Measurements from ENCODE around the gene BCL6. TPM values are rescaled to one million over a fixed set of nuclear protein-coding genes. Genes with fewer than 3 reads are reported as not detected.

BCL6 gene
- total RNA-seq, 1 donor: 40.2 TPM

DNA sequence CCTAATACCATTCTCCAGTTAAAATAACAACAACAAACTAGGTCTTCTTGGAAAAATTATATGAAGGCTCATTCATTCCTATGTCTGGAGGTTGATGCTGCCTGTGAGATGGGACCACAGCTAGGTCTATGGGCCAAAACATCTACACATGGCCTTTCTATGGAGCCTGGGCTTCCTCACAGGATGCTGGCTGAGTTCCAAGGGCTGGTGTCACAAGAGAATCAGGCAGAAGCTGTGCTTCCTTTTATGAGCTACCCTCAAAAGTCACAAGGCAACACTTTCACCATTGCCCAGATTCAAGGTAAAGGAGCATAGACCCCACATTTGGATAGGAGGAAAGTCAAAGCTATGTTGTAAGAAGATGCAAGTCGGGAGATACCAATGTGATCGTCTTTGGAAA is 38.3 kb downstream of the BCL6 start:
- H4K20me1 ChIP-seq (ENCODE audit: insufficient read depth, low read length): no peaks in the 10 kb centered on the region
- DNase-seq (ENCODE audit: insufficient read length, low spot score, missing footprints): no peak
- H3K9me3 ChIP-seq (ENCODE audit: low read depth, low read length): no peaks in the 10 kb centered on the region
- no peak for TF ChIP-seq CTCF (IDR thresholded peaks at IDR 0.05; ENCODE audit: extremely low read depth, low read depth, low read length)
- no peaks in the 10 kb centered on the region for H3K79me2 ChIP-seq (ENCODE audit: insufficient read depth, low read length)
- no peak overlapping the region for H3K4me3 ChIP-seq (ENCODE audit: insufficient read depth, low read length)
- no peak overlapping the region for H3K4me2 ChIP-seq (ENCODE audit: insufficient read depth, low read length)
- H3K27me3 ChIP-seq (ENCODE audit: insufficient read depth, low read length): no peaks in the 10 kb centered on the region
- no peaks in the 10 kb centered on the region for H3K4me1 ChIP-seq (ENCODE audit: insufficient read depth, low read length)
- H3K36me3 ChIP-seq (ENCODE audit: insufficient read depth, low read length): no peaks in the 10 kb centered on the region
- H3K27ac ChIP-seq (ENCODE audit: low read depth, low read length): no peak overlapping the region
- H2AFZ ChIP-seq (ENCODE audit: low read length): no peak overlapping the region

DNA sequence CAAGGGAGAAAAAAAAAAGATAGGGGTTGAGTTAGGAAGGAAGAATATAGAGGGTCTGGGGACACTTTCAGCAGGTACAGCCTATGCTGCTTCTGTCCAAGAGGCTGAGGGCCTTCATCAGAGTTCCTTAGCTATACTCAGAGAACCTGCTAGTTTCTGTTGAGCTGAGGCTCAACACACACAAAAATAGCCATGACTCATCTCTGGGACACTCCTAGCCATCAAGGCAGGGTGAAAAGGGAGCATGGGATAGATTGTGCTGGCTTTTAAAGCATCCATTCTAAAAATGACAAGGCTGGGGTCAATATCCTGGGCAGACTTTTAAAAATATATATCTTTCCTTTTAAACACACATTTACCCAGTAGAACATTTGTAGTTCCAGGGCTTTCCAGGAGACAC is 40.1 kb downstream of the BCL6 start:
- H3K36me3 ChIP-seq (ENCODE audit: insufficient read depth, low read length): no peaks in the 10 kb centered on the region

GRCh38 chr3:187702507-187703033 is 42.7 kb downstream of the BCL6 start, which contains the start of gene RTP2:
TSS of gene RTP2 (minus strand) at chr3:187702557. CDS start at chr3:187702128, 429 bp downstream.
- no peaks in the 10 kb centered on the region for H3K36me3 ChIP-seq (ENCODE audit: insufficient read depth, low read length)
- H3K27me3 ChIP-seq (ENCODE audit: insufficient read depth, low read length): no peaks in the 10 kb centered on the region
- no peak within 1 kb of the TSS for H2AFZ ChIP-seq (ENCODE audit: low read length)
- DNase-seq (ENCODE audit: insufficient read length, low spot score, missing footprints): no peak
- no peak within 1 kb of the TSS for H3K4me2 ChIP-seq (ENCODE audit: insufficient read depth, low read length)
- H3K9me3 ChIP-seq (ENCODE audit: low read depth, low read length): no peaks in the 10 kb centered on the region
- no peaks in the 10 kb centered on the region for H3K4me1 ChIP-seq (ENCODE audit: insufficient read depth, low read length)
- no peaks in the 10 kb centered on the region for H4K20me1 ChIP-seq (ENCODE audit: insufficient read depth, low read length)
- TF ChIP-seq CTCF (IDR thresholded peaks at IDR 0.05; ENCODE audit: extremely low read depth, low read depth, low read length): no peak
- H3K27ac ChIP-seq (ENCODE audit: low read depth, low read length): no peak within 1 kb of the TSS
- no peaks in the 10 kb centered on the region for H3K79me2 ChIP-seq (ENCODE audit: insufficient read depth, low read length)
- H3K4me3 ChIP-seq (ENCODE audit: insufficient read depth, low read length): no peak within 1 kb of the TSS

More for the DNA sequence above, 40.1 kb downstream of the BCL6 start:
- Histone ChIP-seq H3K4me1 (ENCODE audit: insufficient read depth, low read length) (no peaks in the 10 kb centered on the region), H4K20me1 (ENCODE audit: insufficient read depth, low read length) (no peaks in the 10 kb centered on the region), H3K27ac (ENCODE audit: low read depth, low read length) (no peak overlapping the region), H3K79me2 (ENCODE audit: insufficient read depth, low read length) (no peaks in the 10 kb centered on the region), H3K4me3 (ENCODE audit: insufficient read depth, low read length) (no peak overlapping the region), H3K27me3 (ENCODE audit: insufficient read depth, low read length) (no peaks in the 10 kb centered on the region), H3K9me3 (ENCODE audit: low read depth, low read length) (no peaks in the 10 kb centered on the region), H3K4me2 (ENCODE audit: insufficient read depth, low read length) (no peak overlapping the region), H2AFZ (ENCODE audit: low read length) (no peak overlapping the region)
- DNase-seq (ENCODE audit: insufficient read length, low spot score, missing footprints): peak; percentile 84
- TF ChIP-seq CTCF (IDR thresholded peaks at IDR 0.05; ENCODE audit: extremely low read depth, low read depth, low read length): no peak

GRCh38 chr3:187700249-187700648 is 45.0 kb downstream of the BCL6 start:
- Histone ChIP-seq H3K27ac (ENCODE audit: low read depth, low read length) (no peak overlapping the region), H4K20me1 (ENCODE audit: insufficient read depth, low read length) (no peaks in the 10 kb centered on the region), H3K79me2 (ENCODE audit: insufficient read depth, low read length) (no peaks in the 10 kb centered on the region), H3K4me2 (ENCODE audit: insufficient read depth, low read length) (no peak overlapping the region), H3K9me3 (ENCODE audit: low read depth, low read length) (no peaks in the 10 kb centered on the region), H3K36me3 (ENCODE audit: insufficient read depth, low read length) (no peaks in the 10 kb centered on the region), H3K4me1 (ENCODE audit: insufficient read depth, low read length) (no peaks in the 10 kb centered on the region), H3K4me3 (ENCODE audit: insufficient read depth, low read length) (no peak overlapping the region), H2AFZ (ENCODE audit: low read length) (no peak overlapping the region), H3K27me3 (ENCODE audit: insufficient read depth, low read length) (peaks cover 9% of the 10 kb centered on the region)
- no peak for DNase-seq (ENCODE audit: insufficient read length, low spot score, missing footprints)
- TF ChIP-seq CTCF (IDR thresholded peaks at IDR 0.05; ENCODE audit: extremely low read depth, low read depth, low read length): no peak

All from osteoblast (primary cell).